ENCODE results near the gene CCHCR1. TPM values are rescaled to one million over a fixed set of nuclear protein-coding genes. Genes with fewer than 3 reads are reported as not detected.

CCHCR1 gene
- total RNA-seq, 3 donors from 2014 or later, result 25.7 to 53.3 (median 43.4) TPM

GRCh38 chr6:31145386-31145785 is 12.2 kb downstream of the CCHCR1 start:
- no peaks in the 10 kb centered on the region for H3K9me3 ChIP-seq
- DNase-seq, result no peak
- no peak overlapping the region for H3K4me3 ChIP-seq
- intact Hi-C loops (cut with DNase I, micrococcal nuclease), result no loop called here
- TF ChIP-seq CTCF (IDR thresholded peaks at IDR 0.05), result no peak
- peaks cover 23% of the 10 kb centered on the region for H3K4me1 ChIP-seq (ENCODE audit: low read depth)
- no peaks in the 10 kb centered on the region for H3K36me3 ChIP-seq (ENCODE audit: low read depth)
- ATAC-seq, result no peak

GRCh38 chr6:31144970-31145340 is 12.6 kb downstream of the CCHCR1 start:
- ATAC-seq (peak; percentile 86), DNase-seq (peak; percentile 70 to 84 (median 82))
- H3K36me3 ChIP-seq (ENCODE audit: low read depth), result no peaks in the 10 kb centered on the region
- intact Hi-C loops (cut with DNase I, micrococcal nuclease), result no loop called here
- TF ChIP-seq CTCF (IDR thresholded peaks at IDR 0.05), result no peak
- no peak overlapping the region for H3K4me3 ChIP-seq
- no peaks in the 10 kb centered on the region for H3K9me3 ChIP-seq
- H3K4me1 ChIP-seq (ENCODE audit: low read depth), result peaks cover 23% of the 10 kb centered on the region

GRCh38 chr6:31144296-31144969 is 13.2 kb downstream of the CCHCR1 start:
- ATAC-seq (peak; percentile 90), DNase-seq (peak; percentile 78 to 80 (median 79))
- H3K4me1 ChIP-seq (ENCODE audit: low read depth), result peaks cover 23% of the 10 kb centered on the region
- intact Hi-C loops (cut with DNase I, micrococcal nuclease), result no loop called here
- no peaks in the 10 kb centered on the region for H3K36me3 ChIP-seq (ENCODE audit: low read depth)
- TF ChIP-seq CTCF (IDR thresholded peaks at IDR 0.05), result no peak
- no peak overlapping the region for H3K4me3 ChIP-seq
- H3K9me3 ChIP-seq, result no peaks in the 10 kb centered on the region

GRCh38 chr6:31143148-31143547 is 14.5 kb downstream of the CCHCR1 start:
- intact Hi-C loops (cut with DNase I, micrococcal nuclease), result no loop called here
- ATAC-seq (no peak), DNase-seq (no peak)
- Histone ChIP-seq H3K36me3 (ENCODE audit: low read depth) (no peaks in the 10 kb centered on the region), H3K4me3 (no peak overlapping the region), H3K4me1 (ENCODE audit: low read depth) (peaks cover 23% of the 10 kb centered on the region), H3K9me3 (no peaks in the 10 kb centered on the region)
- TF ChIP-seq CTCF (IDR thresholded peaks at IDR 0.05), result no peak

GRCh38 chr6:31142361-31142761 is 15.2 kb downstream of the CCHCR1 start:
- Histone ChIP-seq H3K9me3 (no peaks in the 10 kb centered on the region), H3K4me3 (no peak overlapping the region), H3K4me1 (ENCODE audit: low read depth) (peaks cover 29% of the 10 kb centered on the region), H3K36me3 (ENCODE audit: low read depth) (no peaks in the 10 kb centered on the region)
- TF ChIP-seq CTCF (IDR thresholded peaks at IDR 0.05), result no peak
- no peak for DNase-seq
- no peak for ATAC-seq
- intact Hi-C loops (cut with DNase I, micrococcal nuclease), result no loop called here

GRCh38 chr6:31140643-31141042 is 17.0 kb downstream of the CCHCR1 start:
- DNase-seq, result no peak
- Histone ChIP-seq H3K9me3 (no peaks in the 10 kb centered on the region), H3K4me3 (no peak overlapping the region), H3K36me3 (ENCODE audit: low read depth) (no peaks in the 10 kb centered on the region), H3K4me1 (ENCODE audit: low read depth) (peaks cover 28% of the 10 kb centered on the region)
- no peak for ATAC-seq
- TF ChIP-seq CTCF (IDR thresholded peaks at IDR 0.05), result no peak
- intact Hi-C loops (cut with DNase I, micrococcal nuclease), result no loop called here

Measured in mucosa of descending colon (tissue), 3 donors.